ENCODE data around the gene POLR3B. TPM values are rescaled to one million over a fixed set of nuclear protein-coding genes. Genes with fewer than 3 reads are reported as not detected.

Gene POLR3B
- total RNA-seq, 2 experiments from 2014 or later, result 14.7 to 17.6 TPM

DNA sequence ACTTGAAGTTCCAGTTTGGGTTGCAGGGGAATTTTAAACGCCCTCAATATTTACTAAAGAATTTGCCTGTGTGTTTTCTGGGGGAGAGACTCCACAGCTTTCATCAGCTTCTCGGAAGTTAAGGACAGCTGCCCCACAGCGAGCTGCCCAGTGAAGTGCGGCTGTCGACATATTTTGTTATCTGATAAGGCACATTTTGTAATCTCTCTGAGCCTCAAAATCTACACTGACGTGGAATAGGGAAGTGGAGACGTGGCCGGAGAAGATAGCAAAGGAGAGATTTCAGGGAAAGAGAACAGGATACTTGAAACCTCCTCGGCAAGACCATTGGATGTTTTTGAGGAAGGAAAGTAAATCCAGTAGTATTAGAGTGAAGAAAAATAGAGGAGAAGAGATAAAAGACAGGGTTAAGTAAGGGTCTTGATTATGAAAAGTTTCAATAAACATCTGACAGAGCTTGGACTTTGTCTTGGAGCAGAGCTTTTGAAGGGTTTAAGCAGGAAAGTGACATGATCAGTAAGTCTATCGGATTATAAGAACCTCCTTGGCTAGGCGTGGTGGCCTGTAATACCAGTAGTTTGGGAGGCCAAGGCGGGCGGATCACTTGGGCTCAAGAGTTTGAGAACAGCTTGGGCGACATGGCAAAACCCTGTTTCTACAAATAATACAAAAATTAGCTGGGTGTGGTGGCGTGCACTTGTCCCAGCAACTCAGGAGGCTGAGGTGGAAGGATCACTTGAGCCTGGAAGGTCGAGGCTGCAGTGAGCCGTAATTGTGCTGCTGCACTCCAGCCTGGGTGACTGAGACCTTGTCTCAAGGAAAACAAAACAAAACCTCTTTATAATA, 1.1 kb downstream of the POLR3B start:
- TSS peak; percentile 79 for BruUV-seq (replicated peaks)
- CTCF ChIA-PET (ENCODE audit: unreplicated experiment), result interaction anchor here (0.6 to 1.1 kb wide), 2 partner anchors 57 to 61 kb away, joined by 3 to 5 read pairs; no protein-coding TSS in a partner anchor

DNA sequence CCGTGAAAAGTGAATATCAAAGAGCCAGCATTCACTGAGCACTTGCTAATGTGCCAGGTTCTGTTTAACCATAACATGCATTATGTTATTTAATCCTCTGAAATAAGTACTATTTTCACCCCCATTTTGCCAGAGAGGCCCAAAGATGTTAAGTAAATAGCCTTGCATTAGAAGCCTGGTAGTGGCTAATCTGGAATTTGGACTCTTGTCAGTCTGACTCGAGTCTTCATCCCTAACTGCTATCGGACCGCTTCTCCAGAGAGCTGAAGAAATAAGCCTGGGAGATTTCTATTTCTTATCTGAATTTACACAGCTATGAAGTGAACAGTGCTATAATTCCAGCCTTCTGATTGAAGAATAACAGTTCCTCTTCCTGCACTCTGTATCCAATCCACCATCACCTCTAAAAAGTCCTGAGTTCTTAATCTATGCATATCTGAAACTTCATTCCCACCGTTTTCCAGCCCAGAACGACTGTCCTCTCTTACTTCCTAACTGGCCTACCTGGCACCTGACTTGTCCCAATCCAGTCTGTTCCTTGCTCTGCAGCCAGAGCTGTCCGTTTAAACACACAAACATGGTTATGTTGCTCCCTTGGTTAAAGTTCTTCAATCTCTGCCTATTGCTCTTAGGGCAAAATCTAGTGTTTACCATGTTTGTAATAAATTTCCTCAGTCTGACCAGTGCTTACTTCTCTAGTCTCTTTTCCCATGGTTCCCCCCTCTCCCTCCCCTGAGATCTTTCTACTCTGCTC, 2.3 kb downstream of the POLR3B start:
- Histone ChIP-seq H3K36me3 (ENCODE audit: insufficient read depth, low read length) (peaks cover 21% of the 10 kb centered on the region), H4K20me1 (ENCODE audit: insufficient read depth, low read length) (no peaks in the 10 kb centered on the region), H3K79me2 (ENCODE audit: insufficient read depth, low read depth, low read length) (peaks cover 36% of the 10 kb centered on the region), H2AFZ (ENCODE audit: low read length) (no peak overlapping the region), H3K9me2 (ENCODE audit: insufficient read depth, low read length) (no peaks in the 10 kb centered on the region), H3K4me2 (ENCODE audit: low read length) (no peak overlapping the region; the same call in 1 of the 2 replicates), H3K4me1 (ENCODE audit: insufficient read depth, low read length, poor library complexity, severe bottlenecking) (peaks cover 12% of the 10 kb centered on the region), H3K27ac (ENCODE audit: low read depth, low read length, poor library complexity, severe bottlenecking) (no peak overlapping the region), H3K4me3 (ENCODE audit: low read depth, low read length, poor library complexity, severe bottlenecking) (no peak overlapping the region), H3K9me3 (ENCODE audit: low read length) (no peaks in the 10 kb centered on the region)
- CTCF ChIA-PET (ENCODE audit: unreplicated experiment), result no interaction called here
- TF ChIP-seq EZH2phosphoT487 (IDR thresholded peaks at IDR 0.05; ENCODE audit: borderline replicate concordance, low read depth, low read length), result no peak
- TF ChIP-seq, protein P1, sequence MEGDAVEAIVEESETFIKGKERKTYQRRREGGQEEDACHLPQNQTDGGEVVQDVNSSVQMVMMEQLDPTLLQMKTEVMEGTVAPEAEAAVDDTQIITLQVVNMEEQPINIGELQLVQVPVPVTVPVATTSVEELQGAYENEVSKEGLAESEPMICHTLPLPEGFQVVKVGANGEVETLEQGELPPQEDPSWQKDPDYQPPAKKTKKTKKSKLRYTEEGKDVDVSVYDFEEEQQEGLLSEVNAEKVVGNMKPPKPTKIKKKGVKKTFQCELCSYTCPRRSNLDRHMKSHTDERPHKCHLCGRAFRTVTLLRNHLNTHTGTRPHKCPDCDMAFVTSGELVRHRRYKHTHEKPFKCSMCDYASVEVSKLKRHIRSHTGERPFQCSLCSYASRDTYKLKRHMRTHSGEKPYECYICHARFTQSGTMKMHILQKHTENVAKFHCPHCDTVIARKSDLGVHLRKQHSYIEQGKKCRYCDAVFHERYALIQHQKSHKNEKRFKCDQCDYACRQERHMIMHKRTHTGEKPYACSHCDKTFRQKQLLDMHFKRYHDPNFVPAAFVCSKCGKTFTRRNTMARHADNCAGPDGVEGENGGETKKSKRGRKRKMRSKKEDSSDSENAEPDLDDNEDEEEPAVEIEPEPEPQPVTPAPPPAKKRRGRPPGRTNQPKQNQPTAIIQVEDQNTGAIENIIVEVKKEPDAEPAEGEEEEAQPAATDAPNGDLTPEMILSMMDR (conservative IDR thresholded peaks at IDR 0.05; ENCODE audit: low read length), result no peak
- POLR2A ChIA-PET, result interaction anchor here (0.6 kb wide), 1 partner anchor 312 kb away, joined by 5 read pairs; no protein-coding TSS in a partner anchor
- no TSS peak for BruUV-seq (replicated peaks)
- DNase-seq (ENCODE audit: low spot score), result no peak
- intact Hi-C loops (cut with micrococcal nuclease; ENCODE audit: unreplicated experiment), result loop anchor here (5.0 to 10.0 kb wide), 4 partner anchors 58 to 555 kb away; partner anchors contain the start of genes CKAP4 and TCP11L2

More for the DNA sequence above, 1.1 kb downstream of the POLR3B start:
- H3K79me2 ChIP-seq (ENCODE audit: insufficient read depth, low read depth, low read length), result peaks cover 32% of the 10 kb centered on the region
- H3K9me2 ChIP-seq (ENCODE audit: insufficient read depth, low read length), result no peaks in the 10 kb centered on the region
- peak overlapping the region; percentile 69 for H3K4me2 ChIP-seq (ENCODE audit: low read length)
- no peaks in the 10 kb centered on the region for H4K20me1 ChIP-seq (ENCODE audit: insufficient read depth, low read length)
- H3K4me3 ChIP-seq (ENCODE audit: low read depth, low read length, poor library complexity, severe bottlenecking), result peak overlapping the region; percentile 80
- intact Hi-C loops (cut with micrococcal nuclease; ENCODE audit: unreplicated experiment), result loop anchor here (5.0 to 10.0 kb wide), 4 partner anchors 56 to 556 kb away; partner anchors contain the start of genes CKAP4 and TCP11L2
- no peak for TF ChIP-seq EZH2phosphoT487 (IDR thresholded peaks at IDR 0.05; ENCODE audit: borderline replicate concordance, low read depth, low read length)
- TF ChIP-seq, protein P1 (conservative IDR thresholded peaks at IDR 0.05; ENCODE audit: low read length), result 0 out of 2 replicates have a peak, but pooled peaks have one; percentile 22
- H3K27ac ChIP-seq (ENCODE audit: low read depth, low read length, poor library complexity, severe bottlenecking), result peak overlapping the region; percentile 62
- POLR2A ChIA-PET, result interaction anchor here (0.6 to 2.1 kb wide), 22 partner anchors 9 to 795 kb away, joined by 3 to 11 read pairs (median 4); partner anchors contain the start of gene TMEM263
- peak overlapping the region; percentile 70; the same call in 1 of the 2 replicates for H2AFZ ChIP-seq (ENCODE audit: low read length)
- peak; percentile 4 for DNase-seq (ENCODE audit: low spot score)
- H3K36me3 ChIP-seq (ENCODE audit: insufficient read depth, low read length), result peaks cover 11% of the 10 kb centered on the region; the same call in 1 of the 2 replicates
- peaks cover 12% of the 10 kb centered on the region for H3K4me1 ChIP-seq (ENCODE audit: insufficient read depth, low read length, poor library complexity, severe bottlenecking)
- no peaks in the 10 kb centered on the region for H3K9me3 ChIP-seq (ENCODE audit: low read length)

All from OCI-LY7 (cell line).